ENCODE data around the gene BHLHE23. TPM values are rescaled to one million over a fixed set of nuclear protein-coding genes. Genes with fewer than 3 reads are reported as not detected.

Gene BHLHE23
- total RNA-seq, 1 donor from 2014 or later: 23.9 TPM

GRCh38 chr20:62983210-62983609 lies 23.6 kb downstream of the BHLHE23 start:
- Mint-ChIP-seq H3K36me3 (ENCODE audit: unreplicated experiment) (no peaks in the 10 kb centered on the region), H3K9me3 (ENCODE audit: unreplicated experiment) (peaks cover 19% of the 10 kb centered on the region), H3K4me1 (ENCODE audit: low read depth, unreplicated experiment) (peaks cover 47% of the 10 kb centered on the region), H3K4me3 (ENCODE audit: unreplicated experiment) (peak overlapping the region; percentile 75), H3K27me3 (ENCODE audit: unreplicated experiment) (peaks cover 18% of the 10 kb centered on the region), H3K27ac (ENCODE audit: unreplicated experiment) (peak overlapping the region; percentile 100)
- TF ChIP-seq CTCF (IDR thresholded peaks at IDR 0.05; ENCODE audit: partially characterized antibody, unreplicated experiment): no peak
- DNase-seq: no peak

GRCh38 chr20:62982124-62983075 lies 24.4 kb downstream of the BHLHE23 start:
- no peak for TF ChIP-seq CTCF (IDR thresholded peaks at IDR 0.05; ENCODE audit: partially characterized antibody, unreplicated experiment)
- Mint-ChIP-seq H3K4me1 (ENCODE audit: low read depth, unreplicated experiment) (peaks cover 47% of the 10 kb centered on the region), H3K27ac (ENCODE audit: unreplicated experiment) (peak overlapping the region; percentile 52), H3K4me3 (ENCODE audit: unreplicated experiment) (no peak overlapping the region), H3K36me3 (ENCODE audit: unreplicated experiment) (no peaks in the 10 kb centered on the region), H3K27me3 (ENCODE audit: unreplicated experiment) (peaks cover 18% of the 10 kb centered on the region), H3K9me3 (ENCODE audit: unreplicated experiment) (peaks cover 19% of the 10 kb centered on the region)
- DNase-seq: no peak

GRCh38 chr20:62980970-62981369 lies 25.8 kb downstream of the BHLHE23 start:
- H3K27me3 Mint-ChIP-seq (ENCODE audit: unreplicated experiment): peaks cover 18% of the 10 kb centered on the region
- DNase-seq: peak; percentile 59
- H3K36me3 Mint-ChIP-seq (ENCODE audit: unreplicated experiment): no peaks in the 10 kb centered on the region
- TF ChIP-seq CTCF (IDR thresholded peaks at IDR 0.05; ENCODE audit: partially characterized antibody, unreplicated experiment): no peak
- H3K9me3 Mint-ChIP-seq (ENCODE audit: unreplicated experiment): peaks cover 24% of the 10 kb centered on the region
- no peak overlapping the region for H3K27ac Mint-ChIP-seq (ENCODE audit: unreplicated experiment)
- no peak overlapping the region for H3K4me3 Mint-ChIP-seq (ENCODE audit: unreplicated experiment)
- H3K4me1 Mint-ChIP-seq (ENCODE audit: low read depth, unreplicated experiment): peaks cover 44% of the 10 kb centered on the region

- H3K9me3 Mint-ChIP-seq (ENCODE audit: unreplicated experiment): peaks cover 24% of the 10 kb centered on the region
- DNase-seq: no peak
- H3K4me1 Mint-ChIP-seq (ENCODE audit: low read depth, unreplicated experiment): peaks cover 43% of the 10 kb centered on the region
- peak overlapping the region; percentile 91 for H3K27ac Mint-ChIP-seq (ENCODE audit: unreplicated experiment)
- peak overlapping the region; percentile 64 for H3K4me3 Mint-ChIP-seq (ENCODE audit: unreplicated experiment)
- H3K27me3 Mint-ChIP-seq (ENCODE audit: unreplicated experiment): peaks cover 15% of the 10 kb centered on the region
- no peaks in the 10 kb centered on the region for H3K36me3 Mint-ChIP-seq (ENCODE audit: unreplicated experiment)
- no peak for TF ChIP-seq CTCF (IDR thresholded peaks at IDR 0.05; ENCODE audit: partially characterized antibody, unreplicated experiment)
Observed at GRCh38 chr20:62980380-62980960, 26.3 kb downstream of the BHLHE23 start.

Measured in glutamatergic neuron (in vitro differentiated cells).